Testis (tissue), 3 donors: ENCODE results near the gene POMC. TPM values are rescaled to one million over a fixed set of nuclear protein-coding genes. Genes with fewer than 3 reads are reported as not detected.

ENCODE experiments used
- DNase-seq: peaks from one replicate; pipeline ENCODE4 v3.0.0-alpha.2; 2019
- H3K27ac ChIP-seq, 2 donors: fragments of 200-600 bp; sonication (generic); one replicate each; pipeline ENCODE4 v1.5.1; 2019
- H3K27me3 ChIP-seq: fragments of 200-600 bp; sonication (generic); one replicate; pipeline ENCODE4 v1.5.1; 2019
- H3K36me3 ChIP-seq: fragments of 200-600 bp; sonication (generic); one replicate; pipeline ENCODE4 v1.5.1; 2017; ENCODE audit warnings: low read depth; ENCODE audit errors: missing control alignments
- H3K4me1 ChIP-seq: fragments of 200-600 bp; sonication (generic); one replicate; pipeline ENCODE4 v1.5.1; 2019
- H3K4me3 ChIP-seq, 2 donors: fragments of 200-600 bp; sonication (generic); one replicate each; pipeline ENCODE4 v1.5.1; 2017 to 2019
- H3K9me3 ChIP-seq: fragments of 200-600 bp; sonication (generic); one replicate; pipeline ENCODE4 v1.5.1; 2017
- POLR2A ChIP-seq: fragments of 450-650 bp; IDR thresholded peaks from one replicate; pipeline ENCODE4 v1.6.1; 2017; ENCODE audit warnings: antibody characterized with exemption, mild to moderate bottlenecking, moderate library complexity
- WGBS, 2 donors: methylation state at CpG; one replicate each; pipeline ENCODE4 v1.1.5; 2018; 5-methylcytosine and 5-hydroxymethylcytosine counted together
- intact Hi-C: fragments of 100-400 bp; cut with DNase I; formaldehyde crosslinking; loops from one replicate; pipeline ENCODE4 v1.15.1; 2023; ENCODE audit warnings: low total_unique reads
- polyA plus RNA-seq: library from polyadenylated mRNA; stranded (reverse); fragments of 350-450 nt; fragmentation: Illumina TruSeq; extraction: RNeasy Lipid Tissue Mini Kit (QIAGEN cat#74804); gene quantifications from one replicate; pipeline ENCODE4 v1.2.3, GENCODE V29; 2014; ENCODE audit warnings: low read depth, low replicate concordance; ENCODE audit not compliant: insufficient read depth
- total RNA-seq, 2 donors: library from RNA; depleted of rRNA; stranded (reverse); fragments of >200 nt; gene quantifications; one replicate each; pipeline ENCODE4 v1.2.3, GENCODE V29; 2016
- TF ChIP-seq, protein P1 (sequence below), 3 experiments: fragments of 450-650 bp in 2 of 3; fragments of 200-600 bp in 1 of 3; sonication (generic) in 1 of 3; IDR thresholded peaks; one replicate each; pipeline ENCODE4 v1.5.1; 2016 to 2019; ENCODE audit warnings: antibody characterized with exemption in 3 of 3, mild to moderate bottlenecking in 2 of 3, moderate library complexity in 1 of 3

Gene POMC
- total and polyA plus RNA-seq, 3 donors from 2014 or later: 17.9 to 77.2 (median 55.7) TPM

DNA sequence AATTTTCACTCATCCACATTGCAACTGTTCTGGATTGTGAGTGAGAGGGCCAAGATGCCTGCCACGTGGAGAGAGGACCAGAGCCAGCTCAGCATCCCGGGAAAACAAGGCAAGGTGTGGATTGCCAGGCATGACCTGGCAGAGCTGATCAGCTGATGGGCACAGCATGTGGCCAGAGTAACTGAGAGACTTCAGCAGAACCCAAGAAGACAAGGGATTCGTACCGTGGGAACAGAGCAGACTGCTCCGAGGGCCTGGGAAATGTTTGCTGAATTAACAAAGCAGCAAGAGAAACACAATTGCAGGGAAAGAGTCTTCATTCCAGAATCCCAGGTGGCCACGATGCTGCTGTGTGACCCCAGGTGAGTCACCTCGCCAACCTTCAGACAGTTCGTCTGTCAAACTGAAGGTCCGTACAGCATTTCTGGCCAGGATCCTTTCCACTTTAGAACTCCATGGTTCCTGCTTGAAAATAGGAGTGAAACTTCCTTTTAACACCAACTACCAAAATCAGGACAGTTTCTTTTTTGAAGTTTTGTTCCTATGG lies 26.3 kb upstream of the POMC start:
- Histone ChIP-seq H3K27me3 (no peaks in the 10 kb centered on the region), H3K4me3 (no peak overlapping the region), H3K36me3 (no peaks in the 10 kb centered on the region), H3K9me3 (no peaks in the 10 kb centered on the region), H3K27ac (no peak overlapping the region), H3K4me1 (peaks cover 5% of the 10 kb centered on the region)
- intact Hi-C loops: no loop called here
- no peak for DNase-seq
- TF ChIP-seq, protein P1, sequence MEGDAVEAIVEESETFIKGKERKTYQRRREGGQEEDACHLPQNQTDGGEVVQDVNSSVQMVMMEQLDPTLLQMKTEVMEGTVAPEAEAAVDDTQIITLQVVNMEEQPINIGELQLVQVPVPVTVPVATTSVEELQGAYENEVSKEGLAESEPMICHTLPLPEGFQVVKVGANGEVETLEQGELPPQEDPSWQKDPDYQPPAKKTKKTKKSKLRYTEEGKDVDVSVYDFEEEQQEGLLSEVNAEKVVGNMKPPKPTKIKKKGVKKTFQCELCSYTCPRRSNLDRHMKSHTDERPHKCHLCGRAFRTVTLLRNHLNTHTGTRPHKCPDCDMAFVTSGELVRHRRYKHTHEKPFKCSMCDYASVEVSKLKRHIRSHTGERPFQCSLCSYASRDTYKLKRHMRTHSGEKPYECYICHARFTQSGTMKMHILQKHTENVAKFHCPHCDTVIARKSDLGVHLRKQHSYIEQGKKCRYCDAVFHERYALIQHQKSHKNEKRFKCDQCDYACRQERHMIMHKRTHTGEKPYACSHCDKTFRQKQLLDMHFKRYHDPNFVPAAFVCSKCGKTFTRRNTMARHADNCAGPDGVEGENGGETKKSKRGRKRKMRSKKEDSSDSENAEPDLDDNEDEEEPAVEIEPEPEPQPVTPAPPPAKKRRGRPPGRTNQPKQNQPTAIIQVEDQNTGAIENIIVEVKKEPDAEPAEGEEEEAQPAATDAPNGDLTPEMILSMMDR (IDR thresholded peaks at IDR 0.05): no peak
- TF ChIP-seq POLR2A: no peak
- WGBS, 2 donors: 83 to 93% methylated on average over 9 of the region's 9 CpGs

DNA sequence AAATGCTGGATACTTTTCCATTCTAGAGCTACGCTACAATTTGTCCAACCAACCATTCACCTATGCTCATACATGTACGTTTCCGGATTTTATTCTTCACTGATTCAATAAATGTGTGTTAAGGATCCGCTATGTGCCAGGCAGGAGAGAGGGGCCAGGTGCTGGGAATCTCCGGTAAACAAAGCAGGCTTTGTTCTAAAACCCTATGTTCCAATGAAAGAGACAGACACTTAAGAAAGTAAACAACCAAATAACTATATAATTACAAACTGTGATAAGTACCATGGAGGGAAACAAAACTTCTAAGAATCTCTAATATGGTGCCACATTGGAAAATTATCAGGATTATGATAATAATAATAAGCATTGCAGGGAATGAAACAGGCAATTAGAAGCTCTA lies 22.2 kb upstream of the POMC start:
- intact Hi-C loops: no loop called here
- no peaks in the 10 kb centered on the region for H3K27me3 ChIP-seq
- no peak overlapping the region for H3K4me3 ChIP-seq
- H3K4me1 ChIP-seq: peaks cover 4% of the 10 kb centered on the region
- 65 to 76% methylated on average over 5 of the region's 5 CpGs for WGBS, 2 donors
- no peak for DNase-seq
- H3K27ac ChIP-seq: no peak overlapping the region
- H3K9me3 ChIP-seq: no peaks in the 10 kb centered on the region
- no peaks in the 10 kb centered on the region for H3K36me3 ChIP-seq
- TF ChIP-seq, protein P1 (IDR thresholded peaks at IDR 0.05): no peak

GRCh38 chr2:25188405-25188804 lies 20.0 kb upstream of the POMC start:
- Histone ChIP-seq H3K4me1 (peaks cover 4% of the 10 kb centered on the region), H3K36me3 (no peaks in the 10 kb centered on the region), H3K9me3 (no peaks in the 10 kb centered on the region), H3K4me3 (no peak overlapping the region), H3K27me3 (no peaks in the 10 kb centered on the region), H3K27ac (no peak overlapping the region)
- 37 to 39% methylated on average over 4 of the region's 4 CpGs for WGBS, 2 donors
- TF ChIP-seq, protein P1 (IDR thresholded peaks at IDR 0.05): no peak
- no peak for TF ChIP-seq POLR2A
- no peak for DNase-seq
- intact Hi-C loops: no loop called here

- Histone ChIP-seq H3K4me3 (no peak overlapping the region), H3K9me3 (no peaks in the 10 kb centered on the region), H3K36me3 (no peaks in the 10 kb centered on the region), H3K27me3 (no peaks in the 10 kb centered on the region), H3K4me1 (peaks cover 4% of the 10 kb centered on the region), H3K27ac (no peak overlapping the region)
- 45 to 53% methylated on average over 11 of the region's 11 CpGs for WGBS, 2 donors
- TF ChIP-seq POLR2A: no peak
- TF ChIP-seq, protein P1 (IDR thresholded peaks at IDR 0.05): no peak
- intact Hi-C loops: no loop called here
- DNase-seq: no peak
Observed at GRCh38 chr2:25187729-25188350, 19.5 kb upstream of the POMC start.

DNA sequence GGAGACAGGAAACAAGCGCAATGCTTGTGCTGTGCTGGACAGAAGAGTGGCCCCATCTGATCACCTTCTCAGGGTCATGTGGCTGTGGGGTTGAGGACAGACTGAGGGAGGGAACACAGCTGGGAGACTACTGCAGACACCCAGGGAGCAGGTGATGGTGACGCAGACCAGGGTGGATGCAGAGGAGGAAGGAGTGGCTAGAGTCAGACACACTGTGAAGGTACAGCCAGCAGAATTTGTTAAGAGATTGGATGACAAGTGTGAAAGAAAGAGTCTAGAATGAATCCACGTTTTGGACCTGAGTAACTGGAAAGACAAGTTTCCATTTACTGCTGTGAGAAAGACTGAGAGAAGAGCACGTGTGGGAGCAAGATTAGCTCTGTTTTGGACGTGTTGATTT lies 15.9 kb upstream of the POMC start:
- intact Hi-C loops: no loop called here
- Histone ChIP-seq H3K4me3 (no peak overlapping the region), H3K27me3 (no peaks in the 10 kb centered on the region), H3K9me3 (no peaks in the 10 kb centered on the region), H3K27ac (no peak overlapping the region), H3K4me1 (peaks cover 4% of the 10 kb centered on the region), H3K36me3 (no peaks in the 10 kb centered on the region)
- 67 to 76% methylated on average over 5 of the region's 5 CpGs for WGBS, 2 donors
- TF ChIP-seq POLR2A: no peak
- TF ChIP-seq, protein P1 (IDR thresholded peaks at IDR 0.05): no peak
- no peak for DNase-seq
